Esophagus (tissue), 2 donors: ENCODE data around the gene PTPRN. TPM values are rescaled to one million over a fixed set of nuclear protein-coding genes. Genes with fewer than 3 reads are reported as not detected.
"Not testable (repeated sequence)": the region's sequence is repeated elsewhere in the genome, so short reads cannot be mapped to it uniquely, and the experiment has no call there.

ENCODE experiments used
- H3K27ac ChIP-seq, 2 donors: one replicate each; pipeline ENCODE4 v1.5.1; 2013; ENCODE audit warnings: low read depth in 2 of 2, mild to moderate bottlenecking in 2 of 2, inconsistent platforms in 1 of 2, low read length in 1 of 2, moderate library complexity in 1 of 2
- H3K27me3 ChIP-seq, 2 donors: one replicate each; pipeline ENCODE4 v1.6.1; 2013; ENCODE audit warnings: low read length in 2 of 2, control low read depth in 1 of 2, mild to moderate bottlenecking in 1 of 2; ENCODE audit not compliant: insufficient read depth in 2 of 2, control insufficient read depth in 1 of 2
- H3K36me3 ChIP-seq, 2 donors: one replicate each; pipeline ENCODE4 v1.6.1; 2013; ENCODE audit warnings: low read length in 1 of 2; ENCODE audit not compliant: control insufficient read depth in 2 of 2, insufficient read depth in 2 of 2
- H3K4me1 ChIP-seq, 2 donors: one replicate each; pipeline ENCODE4 v1.6.1; 2013; ENCODE audit warnings: low read length in 1 of 2; ENCODE audit not compliant: control insufficient read depth in 2 of 2, insufficient read depth in 2 of 2
- H3K4me3 ChIP-seq, 2 donors: one replicate each; pipeline ENCODE4 v1.5.1; 2013; ENCODE audit warnings: low read length in 2 of 2, mild to moderate bottlenecking in 2 of 2, low read depth in 1 of 2, moderate library complexity in 1 of 2
- H3K9me3 ChIP-seq, 2 donors: one replicate each; pipeline ENCODE4 v1.6.1; 2013; ENCODE audit warnings: mild to moderate bottlenecking in 2 of 2, low read depth in 1 of 2, low read length in 1 of 2, moderate library complexity in 1 of 2; ENCODE audit not compliant: control insufficient read depth in 2 of 2, insufficient read depth in 1 of 2
- WGBS, 2 donors: extraction: QIAGEN DNeasy Blood & Tissue Kit; methylation state at CpG; one replicate each; pipeline ENCODE4 v1.1.7; 2013; 5-methylcytosine and 5-hydroxymethylcytosine counted together
- polyA plus RNA-seq, 2 donors: library from polyadenylated mRNA; stranded (reverse); fragments of 200-250 nt; gene quantifications; one replicate each; pipeline ENCODE4 v1.2.3, GENCODE V29; 2013
- donor health status: healthy with polysubstance abuse.
- donor health status: Bipolar disorder and iron deficiency.

The PTPRN gene
- polyA plus RNA-seq, 2 donors, result 0.02 to 0.14 TPM

DNA sequence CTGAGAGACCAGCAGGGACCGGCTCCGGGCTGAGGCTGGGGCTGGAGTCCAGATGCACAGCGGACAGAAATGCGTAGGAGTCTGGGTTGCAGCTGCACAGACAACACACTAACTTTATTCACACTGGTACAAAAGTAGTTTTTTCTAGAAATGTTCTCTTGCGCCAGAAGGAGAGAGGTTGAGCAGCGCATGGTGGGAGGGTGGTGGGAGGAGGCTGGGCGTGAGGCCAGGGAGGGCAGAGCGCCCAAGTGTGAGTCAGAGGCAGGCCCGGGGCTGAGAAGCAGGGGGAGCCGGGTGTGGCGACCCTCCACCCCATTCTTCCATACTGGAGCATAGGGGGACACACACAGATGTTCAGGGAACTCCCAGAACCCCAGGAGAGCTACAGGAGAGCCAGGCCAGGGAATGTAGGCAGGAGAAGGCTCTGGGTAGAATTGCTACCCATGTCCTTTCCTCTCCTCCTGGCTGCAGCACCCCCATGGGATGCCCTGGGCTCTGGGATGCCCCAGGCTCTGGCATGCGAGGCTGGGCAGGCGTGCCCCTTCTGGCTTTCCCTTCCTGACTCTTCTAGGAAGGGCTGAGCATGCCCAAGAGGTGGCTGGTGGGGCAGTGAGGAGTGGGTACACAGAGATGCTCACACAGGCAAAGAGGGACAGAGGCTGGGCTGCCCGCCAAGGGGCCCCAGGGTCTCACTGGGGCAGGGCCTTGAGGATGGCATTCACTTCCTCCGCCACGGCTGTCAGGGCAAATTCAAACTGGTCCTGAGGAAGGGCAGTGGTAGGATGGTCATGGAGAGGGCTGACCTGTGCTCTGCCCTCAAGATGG, 19.5 kb downstream of the PTPRN start:
- WGBS, 2 donors, result 24 to 41% methylated on average over 16 of the region's 16 CpGs
- peaks cover 0 to 6% of the 10 kb centered on the region in 2 donors for H3K36me3 ChIP-seq
- peaks cover 3 to 34% of the 10 kb centered on the region in 2 donors for H3K4me1 ChIP-seq
- H3K27me3 ChIP-seq, result no peaks in the 10 kb centered on the region
- H3K4me3 ChIP-seq, result no peak overlapping the region
- no peaks in the 10 kb centered on the region for H3K9me3 ChIP-seq
- peak overlapping the region; percentile 41 to 74 for H3K27ac ChIP-seq

GRCh38 chr2:219289195-219289536, 20.0 kb downstream of the PTPRN start:
- WGBS, 2 donors, result 59 to 71% methylated on average over 6 of the region's 6 CpGs
- Histone ChIP-seq H3K4me3 (no peak overlapping the region), H3K36me3 (peaks cover 0 to 11% of the 10 kb centered on the region in 2 donors), H3K9me3 (no peaks in the 10 kb centered on the region), H3K27ac (peak overlapping the region; percentile 41 to 74), H3K4me1 (peaks cover 3 to 35% of the 10 kb centered on the region in 2 donors), H3K27me3 (no peaks in the 10 kb centered on the region)

- WGBS, 2 donors, result 72 to 84% methylated on average over 10 of the region's 10 CpGs
- H3K4me1 ChIP-seq, result peaks cover 3 to 41% of the 10 kb centered on the region in 2 donors
- peak overlapping the region; percentile 74 to 82 for H3K27ac ChIP-seq
- H3K9me3 ChIP-seq, result no peaks in the 10 kb centered on the region
- H3K27me3 ChIP-seq, result no peaks in the 10 kb centered on the region
- H3K4me3 ChIP-seq, result no peak overlapping the region
- peaks cover 0 to 18% of the 10 kb centered on the region in 2 donors for H3K36me3 ChIP-seq
Measured at GRCh38 chr2:219287580-219288265, 21.5 kb downstream of the PTPRN start.

DNA sequence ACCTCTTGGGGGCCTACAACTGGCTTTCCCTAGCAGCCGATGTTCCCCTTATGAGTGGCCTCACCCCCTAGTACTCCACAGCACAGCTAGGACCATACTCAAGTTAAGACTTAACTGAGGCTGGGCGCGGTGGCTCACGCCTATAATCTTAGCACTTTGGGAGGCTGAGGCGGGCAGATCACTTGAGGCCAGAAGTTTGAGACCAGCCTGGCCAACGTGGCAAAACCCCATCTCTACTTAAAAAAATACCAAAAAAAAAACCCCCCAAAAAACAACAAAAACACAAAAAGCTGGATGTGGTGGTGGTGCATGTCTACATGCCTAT, 22.1 kb downstream of the PTPRN start:
- Histone ChIP-seq H3K4me1 (peaks cover 3 to 41% of the 10 kb centered on the region in 2 donors), H3K27ac (peak overlapping the region; percentile 75 to 88), H3K36me3 (peaks cover 0 to 18% of the 10 kb centered on the region in 2 donors)
- H3K9me3 ChIP-seq, H3K4me3 ChIP-seq, H3K27me3 ChIP-seq: not testable (repeated sequence)
- 78 to 85% methylated on average over 6 of the region's 6 CpGs for WGBS, 2 donors

GRCh38 chr2:219286436-219287115, 22.6 kb downstream of the PTPRN start:
- H3K36me3 ChIP-seq, result peaks cover 0 to 23% of the 10 kb centered on the region in 2 donors
- H3K27me3 ChIP-seq, result no peaks in the 10 kb centered on the region
- H3K4me1 ChIP-seq, result peaks cover 3 to 41% of the 10 kb centered on the region in 2 donors
- H3K4me3 ChIP-seq, result no peak overlapping the region
- peak overlapping the region; percentile 75 to 88 for H3K27ac ChIP-seq
- no peaks in the 10 kb centered on the region for H3K9me3 ChIP-seq
- 51 to 70% methylated on average over 11 to 12 of the region's 12 CpGs for WGBS, 2 donors

DNA sequence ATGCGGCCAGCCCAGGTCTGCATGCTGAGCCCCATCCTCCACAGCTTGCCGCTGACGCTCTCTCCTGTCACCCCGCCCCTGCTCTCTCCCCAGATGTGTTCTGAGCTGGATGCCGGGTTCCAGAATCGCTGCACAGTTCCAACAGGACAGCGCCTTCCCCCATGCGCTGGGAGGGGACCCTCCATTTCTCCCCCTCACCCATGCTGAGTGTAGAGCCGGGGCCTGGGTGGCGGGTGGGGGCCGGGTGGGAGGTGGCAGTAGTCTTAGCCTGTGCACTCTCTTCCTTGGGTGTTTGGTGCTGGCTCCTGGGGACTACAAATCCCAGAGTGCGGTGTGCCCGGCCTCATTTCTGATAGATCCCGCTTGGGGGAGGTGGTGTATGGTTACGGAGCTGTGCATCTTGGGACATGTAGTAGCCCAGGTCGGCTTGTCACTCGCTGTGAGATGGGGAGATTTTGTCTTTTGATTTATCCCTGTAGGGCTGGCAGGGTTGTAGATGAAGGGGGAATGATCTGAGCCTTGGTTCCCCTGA, 23.2 kb downstream of the PTPRN start:
- no peak overlapping the region for H3K4me3 ChIP-seq
- H3K4me1 ChIP-seq, result peaks cover 3 to 41% of the 10 kb centered on the region in 2 donors
- peak overlapping the region; percentile 75 to 88 for H3K27ac ChIP-seq
- no peaks in the 10 kb centered on the region for H3K9me3 ChIP-seq
- H3K27me3 ChIP-seq, result no peaks in the 10 kb centered on the region
- 47 to 58% methylated on average over 14 to 17 of the region's 17 CpGs for WGBS, 2 donors
- peaks cover 0 to 26% of the 10 kb centered on the region in 2 donors for H3K36me3 ChIP-seq

DNA sequence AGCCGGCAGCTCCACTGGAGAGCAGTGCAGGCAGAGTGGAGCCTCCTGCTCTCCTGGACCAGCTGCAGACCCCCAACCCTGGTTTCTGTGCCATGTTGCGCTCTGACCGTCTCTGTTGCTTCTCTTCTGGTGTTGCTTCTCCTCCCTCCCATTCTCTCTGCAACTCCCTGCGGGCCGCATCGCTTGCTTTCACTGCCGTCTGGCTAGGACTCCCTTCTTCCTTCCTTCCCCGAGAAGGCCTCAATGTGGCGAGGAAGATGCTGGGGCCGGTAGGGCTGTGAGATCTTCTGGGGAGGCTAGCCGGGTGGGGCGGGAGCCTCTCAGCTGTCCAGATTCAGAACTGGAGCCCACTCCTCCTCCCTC, 23.8 kb downstream of the PTPRN start:
- peak overlapping the region; percentile 75 to 88 for H3K27ac ChIP-seq
- H3K9me3 ChIP-seq, result no peaks in the 10 kb centered on the region
- peaks cover 3 to 41% of the 10 kb centered on the region in 2 donors for H3K4me1 ChIP-seq
- WGBS, 2 donors, result 71 to 74% methylated on average over 12 of the region's 12 CpGs
- H3K27me3 ChIP-seq, result no peaks in the 10 kb centered on the region
- no peak overlapping the region for H3K4me3 ChIP-seq
- peaks cover 0 to 30% of the 10 kb centered on the region in 2 donors for H3K36me3 ChIP-seq

GRCh38 chr2:219284501-219285372, 24.5 kb downstream of the PTPRN start:
- H3K9me3 ChIP-seq, result no peaks in the 10 kb centered on the region
- peaks cover 3 to 41% of the 10 kb centered on the region in 2 donors for H3K4me1 ChIP-seq
- WGBS, 2 donors, result 83 to 86% methylated on average over 16 of the region's 16 CpGs
- H3K27ac ChIP-seq, result peak overlapping the region in 1 of 2 donors; percentile 88
- H3K27me3 ChIP-seq, result no peaks in the 10 kb centered on the region
- H3K4me3 ChIP-seq, result no peak overlapping the region
- H3K36me3 ChIP-seq, result peaks cover 0 to 30% of the 10 kb centered on the region in 2 donors
